Measurements from ENCODE around the gene SSTR4. TPM values are rescaled to one million over a fixed set of nuclear protein-coding genes. Genes with fewer than 3 reads are reported as not detected.

The SSTR4 gene
- total RNA-seq, 6 experiments from 2014 or later, result not detected

- 22% methylated on average over 1 of the region's 1 CpG for WGBS (ENCODE audit: insufficient coverage, low coverage, low lambda C conversion rate, missing lambda C conversion rate)
- Histone ChIP-seq H3K27ac (no peak overlapping the region), H3K4me1 (peaks cover 0 to under 1% (median 0%) of the 10 kb centered on the region in 4 donors), H3K4me3 (no peak overlapping the region), H3K27me3 (no peaks in the 10 kb centered on the region), H3K9me3 (no peaks in the 10 kb centered on the region), H3K36me3 (no peaks in the 10 kb centered on the region)
- DNase-seq, result no peak
- ATAC-seq, result no peak
- intact Hi-C loops (cut with DNase I), result loop anchor here in 1 of 2 donors (5.0 kb wide), 1 partner anchor 79 kb away; no protein-coding TSS in a partner anchor
- TF ChIP-seq CTCF (IDR thresholded peaks at IDR 0.05) (no peak), POLR2A (IDR thresholded peaks at IDR 0.05) (no peak)
Observed at GRCh38 chr20:23058240-23058639, 23.1 kb downstream of the SSTR4 start.

- TF ChIP-seq CTCF (IDR thresholded peaks at IDR 0.05) (no peak), POLR2A (IDR thresholded peaks at IDR 0.05) (no peak)
- no peaks in the 10 kb centered on the region for H3K36me3 ChIP-seq
- WGBS (ENCODE audit: insufficient coverage, low coverage, low lambda C conversion rate, missing lambda C conversion rate), result 64% methylated on average over 3 of the region's 3 CpGs
Observed at GRCh38 chr20:23059001-23059400, 23.9 kb downstream of the SSTR4 start.

GRCh38 chr20:23059846-23060245 is 24.7 kb downstream of the SSTR4 start:
- WGBS (ENCODE audit: insufficient coverage, low coverage, low lambda C conversion rate, missing lambda C conversion rate), result 49% methylated on average over 3 of the region's 3 CpGs
- Histone ChIP-seq H3K27me3 (no peaks in the 10 kb centered on the region), H3K36me3 (no peaks in the 10 kb centered on the region), H3K27ac (no peak overlapping the region), H3K4me1 (peaks cover 0 to 3% (median 0%) of the 10 kb centered on the region in 4 donors), H3K4me3 (no peak overlapping the region), H3K9me3 (no peaks in the 10 kb centered on the region)
- TF ChIP-seq POLR2A (IDR thresholded peaks at IDR 0.05) (no peak), CTCF (IDR thresholded peaks at IDR 0.05) (no peak)
- DNase-seq (no peak), ATAC-seq (no peak)
- intact Hi-C loops (cut with DNase I), result loop anchor here in 1 of 2 donors (5.0 kb wide), 1 partner anchor 77 kb away; no protein-coding TSS in a partner anchor

More at GRCh38 chr20:23059001-23059400, 23.9 kb downstream of the SSTR4 start:
- Histone ChIP-seq H3K9me3 (no peaks in the 10 kb centered on the region), H3K27me3 (no peaks in the 10 kb centered on the region), H3K4me1 (peaks cover 0 to 3% (median 0%) of the 10 kb centered on the region in 4 donors), H3K4me3 (no peak overlapping the region), H3K27ac (no peak overlapping the region)
- no peak for DNase-seq
- ATAC-seq, result no peak
- intact Hi-C loops (cut with DNase I), result loop anchor here in 1 of 2 donors (5.0 kb wide), 1 partner anchor 78 kb away; no protein-coding TSS in a partner anchor

GRCh38 chr20:23060629-23061028 is 25.5 kb downstream of the SSTR4 start:
- no peak for ATAC-seq
- intact Hi-C loops (cut with DNase I), result no loop called here

More at GRCh38 chr20:23060629-23061028, 25.5 kb downstream of the SSTR4 start:
- DNase-seq, result no peak
- peaks cover 0 to 3% (median 0%) of the 10 kb centered on the region in 4 donors for H3K4me1 ChIP-seq
- no peak overlapping the region for H3K4me3 ChIP-seq
- no peaks in the 10 kb centered on the region for H3K36me3 ChIP-seq
- WGBS (ENCODE audit: insufficient coverage, low coverage, low lambda C conversion rate, missing lambda C conversion rate), result 26% methylated on average over 3 of the region's 4 CpGs
- TF ChIP-seq CTCF (IDR thresholded peaks at IDR 0.05) (no peak), POLR2A (IDR thresholded peaks at IDR 0.05) (no peak)
- H3K9me3 ChIP-seq, result no peaks in the 10 kb centered on the region
- no peaks in the 10 kb centered on the region for H3K27me3 ChIP-seq
- no peak overlapping the region for H3K27ac ChIP-seq
